Right lobe of liver (tissue), 6 donors: ENCODE data around the gene NCOA6. TPM values are rescaled to one million over a fixed set of nuclear protein-coding genes. Genes with fewer than 3 reads are reported as not detected.

ENCODE experiments used
- ATAC-seq, 4 donors: fragments of 200-7000 bp; cut with Tn5 transposase; one replicate each; pipeline ENCODE4 v1.9.1; 2020; ENCODE audit warnings: mild to moderate bottlenecking in 4 of 4, moderate library complexity in 4 of 4
- DNase-seq, 3 donors: peaks; one replicate each; pipeline ENCODE4 v3.0.0-alpha.2; 2020
- H3K27ac ChIP-seq, 3 donors: fragments of 200-600 bp; one replicate each; pipeline ENCODE4 v1.8.0; 2022
- H3K27me3 ChIP-seq, 2 donors: fragments of 200-600 bp; one replicate each; pipeline ENCODE4 v1.8.0; 2022
- H3K36me3 ChIP-seq, 4 donors: fragments of 200-600 bp; sonication (generic) in 1 of 4; one replicate each; pipeline versions ENCODE4 v1.5.1 to v1.8.0; 2017 to 2022; ENCODE audit warnings: control low read depth in 1 of 4
- H3K4me1 ChIP-seq, 4 donors: fragments of 200-600 bp; sonication (generic) in 1 of 4; one replicate each; pipeline versions ENCODE4 v1.5.1 to v1.8.0; 2017 to 2022; ENCODE audit warnings: control low read depth in 1 of 4
- H3K4me3 ChIP-seq, 3 donors: fragments of 200-600 bp; one replicate each; pipeline ENCODE4 v1.8.0; 2022
- H3K9me3 ChIP-seq, 4 donors: fragments of 200-600 bp; sonication (generic) in 1 of 4; one replicate each; pipeline versions ENCODE4 v1.5.1 to v1.8.0; 2017 to 2022; ENCODE audit warnings: control low read depth in 1 of 4
- CTCF ChIP-seq, 4 donors: fragments of 200-600 bp in 3 of 4; fragments of 450-650 bp in 1 of 4; IDR thresholded peaks; one replicate each; pipeline versions ENCODE4 v1.5.1 to v1.8.0; 2016 to 2022; ENCODE audit warnings: antibody characterized with exemption in 4 of 4, mild to moderate bottlenecking in 2 of 4
- POLR2A ChIP-seq: fragments of 450-650 bp; IDR thresholded peaks from one replicate; pipeline ENCODE4 v1.6.1; 2017; ENCODE audit warnings: antibody characterized with exemption, mild to moderate bottlenecking
- WGBS: methylation state at CpG from one replicate; pipeline ENCODE4 v1.1.6; 2018; ENCODE audit warnings: low coverage, low lambda C conversion rate; ENCODE audit not compliant: insufficient coverage; ENCODE audit errors: missing lambda C conversion rate; 5-methylcytosine and 5-hydroxymethylcytosine counted together
- intact Hi-C, 2 donors: fragments of 100-400 bp; cut with DNase I; formaldehyde crosslinking; loops; one replicate each; pipeline versions ENCODE4 v1.11.2 to v1.14.1; 2022
- total RNA-seq, 6 experiments: library from RNA; depleted of rRNA in 2 of 6; stranded (reverse); fragments of >200 nt in 2 of 6; fragmentation: NEBNext Ultra II Directional in 3 of 6; extraction: Animal tissue kit (Norgen Biotek cat#: 25700) in 3 of 6; gene quantifications; one replicate each; pipeline versions ENCODE4 v1.1.0 to v1.2.4, GENCODE V29; 2016 to 2023
- donor health status: DM: no; HTN: yes; CAD: no.
- donor health status: DM: no; HTN: no; CAD: no.
- donor health status: DM: no; HTN: no; CAD: no.
- donor health status: DM: no; HTN: yes; CAD: no.
- donor health status: DM: no; HTN: yes; CAD: no.

Gene NCOA6
- total RNA-seq, 6 experiments from 2014 or later: 10.0 to 12.9 (median 11.1) TPM

GRCh38 chr20:34744847-34745246, 80.6 kb downstream of the NCOA6 start:
- Histone ChIP-seq H3K4me1 (no peaks in the 10 kb centered on the region), H3K27ac (no peak overlapping the region), H3K36me3 (peaks cover 0 to 59% (median 19%) of the 10 kb centered on the region in 4 donors), H3K9me3 (no peaks in the 10 kb centered on the region), H3K4me3 (no peak overlapping the region), H3K27me3 (no peaks in the 10 kb centered on the region)
- DNase-seq (no peak), ATAC-seq (no peak)
- 43% methylated on average over 1 of the region's 1 CpG for WGBS
- TF ChIP-seq POLR2A: no peak
- no peak for TF ChIP-seq CTCF (IDR thresholded peaks at IDR 0.05)
- intact Hi-C loops: no loop called here

GRCh38 chr20:34744340-34744739, 81.1 kb downstream of the NCOA6 start:
- no peaks in the 10 kb centered on the region for H3K4me1 ChIP-seq
- H3K9me3 ChIP-seq: no peaks in the 10 kb centered on the region
- peaks cover 0 to 54% (median 15%) of the 10 kb centered on the region in 4 donors for H3K36me3 ChIP-seq
- H3K27ac ChIP-seq: no peak overlapping the region
- no peaks in the 10 kb centered on the region for H3K27me3 ChIP-seq
- no peak overlapping the region for H3K4me3 ChIP-seq
- WGBS: 84% methylated on average over 3 of the region's 3 CpGs
- DNase-seq: no peak
- TF ChIP-seq CTCF (IDR thresholded peaks at IDR 0.05) (no peak), POLR2A (no peak)
- no peak for ATAC-seq
- intact Hi-C loops: no loop called here

- ATAC-seq (no peak), DNase-seq (no peak)
- H3K9me3 ChIP-seq: no peaks in the 10 kb centered on the region
- no peak overlapping the region for H3K27ac ChIP-seq
- intact Hi-C loops: no loop called here
- peaks cover 0 to 45% (median 15%) of the 10 kb centered on the region in 4 donors for H3K36me3 ChIP-seq
- WGBS: 100% methylated on average over 1 of the region's 1 CpG
- TF ChIP-seq CTCF (IDR thresholded peaks at IDR 0.05): no peak
- no peak for TF ChIP-seq POLR2A
- H3K4me1 ChIP-seq: no peaks in the 10 kb centered on the region
- no peaks in the 10 kb centered on the region for H3K27me3 ChIP-seq
- no peak overlapping the region for H3K4me3 ChIP-seq
Measured at GRCh38 chr20:34743039-34743438, 82.4 kb downstream of the NCOA6 start.

- no peak for ATAC-seq
- peaks cover 0 to 11% (median under 1%) of the 10 kb centered on the region in 4 donors for H3K36me3 ChIP-seq
- no peaks in the 10 kb centered on the region for H3K4me1 ChIP-seq
- intact Hi-C loops: no loop called here
- H3K4me3 ChIP-seq: no peak overlapping the region
- TF ChIP-seq CTCF (IDR thresholded peaks at IDR 0.05): no peak
- no peak for TF ChIP-seq POLR2A
- no peak for DNase-seq
- H3K27me3 ChIP-seq: no peaks in the 10 kb centered on the region
- H3K9me3 ChIP-seq: no peaks in the 10 kb centered on the region
- H3K27ac ChIP-seq: no peak overlapping the region
- WGBS: 58% methylated on average over 4 of the region's 6 CpGs
Measured at GRCh38 chr20:34736106-34736735, 89.2 kb downstream of the NCOA6 start.
